ENCODE measurements around the gene ILK. TPM values are rescaled to one million over a fixed set of nuclear protein-coding genes. Genes with fewer than 3 reads are reported as not detected.

Gene ILK
- total RNA-seq, 1 donor from 2014 or later = 85.6 TPM

- Histone ChIP-seq H3K4me1 (no peaks in the 10 kb centered on the region), H3K79me2 (ENCODE audit: low read depth) (no peaks in the 10 kb centered on the region), H3K36me3 (no peaks in the 10 kb centered on the region), H3K27ac (no peak overlapping the region), H2AFZ (replicated peaks) (no peak overlapping the region), H3K4me3 (no peak overlapping the region), H3K9me3 (ENCODE audit: low read depth) (no peaks in the 10 kb centered on the region), H3F3A (ENCODE audit: low read depth) (no peaks in the 10 kb centered on the region), H3K9ac (no peak overlapping the region), H3K4me2 (no peak overlapping the region), H4K20me1 (ENCODE audit: low read depth) (no peaks in the 10 kb centered on the region), H3K27me3 (no peaks in the 10 kb centered on the region)
- TF ChIP-seq EZH2 (IDR thresholded peaks at IDR 0.05) (no peak), CTCF (IDR thresholded peaks at IDR 0.05) (no peak), EZH2phosphoT487 (IDR thresholded peaks at IDR 0.05) (no peak)
- no peak overlapping the region for H3K27ac Mint-ChIP-seq
- H3K27me3 Mint-ChIP-seq (ENCODE audit: insufficient read depth, low read depth) = peaks cover under 1% of the 10 kb centered on the region
- no peak for DNase-seq (ENCODE audit: low spot score)
- no peaks in the 10 kb centered on the region for H3K9me3 Mint-ChIP-seq
- no peaks in the 10 kb centered on the region for H3K4me1 Mint-ChIP-seq
- peaks cover 4% of the 10 kb centered on the region for H3K36me3 Mint-ChIP-seq
- H3K4me3 Mint-ChIP-seq = no peak overlapping the region
Measured at GRCh38 chr11:6637871-6638270, 34.3 kb downstream of the ILK start.

- no peaks in the 10 kb centered on the region for H3F3A ChIP-seq (ENCODE audit: low read depth)
- H3K4me1 ChIP-seq = no peaks in the 10 kb centered on the region
- DNase-seq (ENCODE audit: low spot score) = no peak
- no peaks in the 10 kb centered on the region for H4K20me1 ChIP-seq (ENCODE audit: low read depth)
- no peaks in the 10 kb centered on the region for H3K27me3 ChIP-seq
- no peaks in the 10 kb centered on the region for H3K9me3 ChIP-seq (ENCODE audit: low read depth)
- no peak overlapping the region for H3K27ac ChIP-seq
- no peaks in the 10 kb centered on the region for H3K27me3 Mint-ChIP-seq (ENCODE audit: insufficient read depth, low read depth)
- no peak overlapping the region for H2AFZ ChIP-seq (replicated peaks)
- H3K36me3 Mint-ChIP-seq = peaks cover 3% of the 10 kb centered on the region
- no peaks in the 10 kb centered on the region for H3K36me3 ChIP-seq
- H3K4me3 ChIP-seq = no peak overlapping the region
- no peak overlapping the region for H3K9ac ChIP-seq
- H3K4me2 ChIP-seq = no peak overlapping the region
- TF ChIP-seq EZH2phosphoT487 (IDR thresholded peaks at IDR 0.05) (no peak), CTCF (IDR thresholded peaks at IDR 0.05) (no peak), EZH2 (IDR thresholded peaks at IDR 0.05) (no peak)
- H3K9me3 Mint-ChIP-seq = no peaks in the 10 kb centered on the region
- H3K27ac Mint-ChIP-seq = no peak overlapping the region
- H3K79me2 ChIP-seq (ENCODE audit: low read depth) = no peaks in the 10 kb centered on the region
- no peaks in the 10 kb centered on the region for H3K4me1 Mint-ChIP-seq
- H3K4me3 Mint-ChIP-seq = no peak overlapping the region
Measured at GRCh38 chr11:6638429-6638828, 34.9 kb downstream of the ILK start.

GRCh38 chr11:6640036-6640984 lies 36.7 kb downstream of the ILK start:
- no peaks in the 10 kb centered on the region for H3K27me3 Mint-ChIP-seq (ENCODE audit: insufficient read depth, low read depth)
- Histone ChIP-seq H3K4me3 (no peak overlapping the region), H3K27me3 (no peaks in the 10 kb centered on the region), H4K20me1 (ENCODE audit: low read depth) (no peaks in the 10 kb centered on the region), H3K9me3 (ENCODE audit: low read depth) (no peaks in the 10 kb centered on the region), H3K9ac (no peak overlapping the region), H3F3A (ENCODE audit: low read depth) (no peaks in the 10 kb centered on the region), H3K36me3 (no peaks in the 10 kb centered on the region), H3K4me1 (no peaks in the 10 kb centered on the region), H2AFZ (replicated peaks) (no peak overlapping the region), H3K4me2 (no peak overlapping the region), H3K79me2 (ENCODE audit: low read depth) (no peaks in the 10 kb centered on the region), H3K27ac (no peak overlapping the region)
- peaks cover 8% of the 10 kb centered on the region for H3K36me3 Mint-ChIP-seq
- H3K4me3 Mint-ChIP-seq = no peak overlapping the region
- DNase-seq (ENCODE audit: low spot score) = no peak
- TF ChIP-seq CTCF (IDR thresholded peaks at IDR 0.05) = no peak
- TF ChIP-seq EZH2phosphoT487 (IDR thresholded peaks at IDR 0.05) = no peak
- no peak for TF ChIP-seq EZH2 (IDR thresholded peaks at IDR 0.05)
- no peak overlapping the region for H3K27ac Mint-ChIP-seq
- no peaks in the 10 kb centered on the region for H3K4me1 Mint-ChIP-seq
- no peaks in the 10 kb centered on the region for H3K9me3 Mint-ChIP-seq
